Measurements from ENCODE around the gene ZNF850. TPM values are rescaled to one million over a fixed set of nuclear protein-coding genes. Genes with fewer than 3 reads are reported as not detected.

The ZNF850 gene
- total and polyA plus RNA-seq, 9 of the 15 experiments (the other 6 are each of a cell fraction or from before 2014, with no cell fraction given), result 1.2 to 13.0 (median 5.9) TPM

- TF ChIP-seq, protein P1, sequence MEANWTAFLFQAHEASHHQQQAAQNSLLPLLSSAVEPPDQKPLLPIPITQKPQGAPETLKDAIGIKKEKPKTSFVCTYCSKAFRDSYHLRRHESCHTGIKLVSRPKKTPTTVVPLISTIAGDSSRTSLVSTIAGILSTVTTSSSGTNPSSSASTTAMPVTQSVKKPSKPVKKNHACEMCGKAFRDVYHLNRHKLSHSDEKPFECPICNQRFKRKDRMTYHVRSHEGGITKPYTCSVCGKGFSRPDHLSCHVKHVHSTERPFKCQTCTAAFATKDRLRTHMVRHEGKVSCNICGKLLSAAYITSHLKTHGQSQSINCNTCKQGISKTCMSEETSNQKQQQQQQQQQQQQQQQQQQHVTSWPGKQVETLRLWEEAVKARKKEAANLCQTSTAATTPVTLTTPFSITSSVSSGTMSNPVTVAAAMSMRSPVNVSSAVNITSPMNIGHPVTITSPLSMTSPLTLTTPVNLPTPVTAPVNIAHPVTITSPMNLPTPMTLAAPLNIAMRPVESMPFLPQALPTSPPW (CRISPR knock-in tag; IDR thresholded peaks at IDR 0.05), result peak; percentile 59
- TF ChIP-seq EHMT2 (IDR thresholded peaks at IDR 0.05) (no peak), MED1 (CRISPR knock-in tag; IDR thresholded peaks at IDR 0.05; ENCODE audit: borderline replicate concordance) (no peak), ATF1 (CRISPR knock-in tag; IDR thresholded peaks at IDR 0.05) (no peak), ATF1 (tag; IDR thresholded peaks at IDR 0.05) (peak; percentile 80), CBX5 (IDR thresholded peaks at IDR 0.05; ENCODE audit: borderline replicate concordance, low read depth) (no peak), PTTG1 (tag; IDR thresholded peaks at IDR 0.05; ENCODE audit: low read depth) (no peak), RHOXF2B (CRISPR knock-in tag; conservative IDR thresholded peaks at IDR 0.05) (no peak), FOXP1 (CRISPR knock-in tag; IDR thresholded peaks at IDR 0.05) (no peak), SMARCC2 (IDR thresholded peaks at IDR 0.05; ENCODE audit: low read depth) (no peak), HEY1 (CRISPR knock-in tag; IDR thresholded peaks at IDR 0.05; ENCODE audit: borderline replicate concordance) (no peak), BCLAF1 (IDR thresholded peaks at IDR 0.05; ENCODE audit: borderline replicate concordance in 1 of 2, control insufficient read depth in 1 of 2, low read depth in 2 of 2, low read length in 1 of 2) (no peak), SREBF2 (CRISPR knock-in tag; IDR thresholded peaks at IDR 0.05) (no peak), GATAD2B (IDR thresholded peaks at IDR 0.05; ENCODE audit: borderline replicate concordance) (no peak), CREB1 (IDR thresholded peaks at IDR 0.05) (peak; percentile 34; the same call in 1 of the 2 replicates), CREB1 (CRISPR knock-in tag; IDR thresholded peaks at IDR 0.05) (no peak; the same call in 1 of the 2 replicates), GTF2F1 (IDR thresholded peaks at IDR 0.05; ENCODE audit: low read depth, low read length) (no peak), POLR2AphosphoS2 (IDR thresholded peaks at IDR 0.05; ENCODE audit: low read length) (no peak), ARHGAP35 (IDR thresholded peaks at IDR 0.05; ENCODE audit: partially characterized antibody) (no peak), HNRNPLL (IDR thresholded peaks at IDR 0.05; ENCODE audit: low read depth, low read length, poor library complexity, severe bottlenecking) (no peak), ZNF780A (CRISPR knock-in tag; IDR thresholded peaks at IDR 0.05) (no peak), PPARD (CRISPR knock-in tag; IDR thresholded peaks at IDR 0.05) (no peak)
Observed at GRCh38 chr19:36687214-36688056, 85.2 kb downstream of the ZNF850 start, which contains the start of gene ZNF567 (continued).

Data from K562 (cell line).